Calu3 (cell line): ENCODE data around the gene SLTM. TPM values are rescaled to one million over a fixed set of nuclear protein-coding genes. Genes with fewer than 3 reads are reported as not detected.

ENCODE experiments used
- BruUV-seq: library from RNA; stranded (reverse); fragments of 400-500 nt; replicated peaks from 2 replicates; lab custom pipeline; 2021; lab: Mats Ljungman, UMichigan
- CTCF ChIA-PET: fragments of 300-600 bp; sonication (Branson Sonifier 250); formaldehyde crosslinking; loops from one replicate; lab custom pipeline; 2022; ENCODE audit warnings: antibody characterized with exemption; lab: Charles Lee
- DNase-seq: peaks from one replicate; pipeline ENCODE4 v3.0.0; 2022
- H3K27ac Mint-ChIP-seq: one replicate; pipeline ENCODE4 v1.8.0; 2022; ENCODE audit warnings: mixed read lengths; ENCODE audit not compliant: unreplicated experiment
- H3K27me3 Mint-ChIP-seq: one replicate; pipeline ENCODE4 v1.8.0; 2022; ENCODE audit warnings: mixed read lengths; ENCODE audit not compliant: unreplicated experiment
- H3K36me3 Mint-ChIP-seq: one replicate; pipeline ENCODE4 v1.8.0; 2022; ENCODE audit warnings: mild to moderate bottlenecking, moderate library complexity, mixed read lengths; ENCODE audit not compliant: insufficient read depth, unreplicated experiment
- H3K4me1 Mint-ChIP-seq: one replicate; pipeline ENCODE4 v1.8.0; 2022; ENCODE audit warnings: mild to moderate bottlenecking, low read depth, mixed read lengths; ENCODE audit not compliant: unreplicated experiment
- H3K4me3 Mint-ChIP-seq: one replicate; pipeline ENCODE4 v1.8.0; 2022; ENCODE audit warnings: mild to moderate bottlenecking, low read depth, moderate library complexity, mixed read lengths; ENCODE audit not compliant: unreplicated experiment
- H3K9me3 Mint-ChIP-seq: one replicate; pipeline ENCODE4 v1.8.0; 2022; ENCODE audit warnings: low read depth, mixed read lengths; ENCODE audit not compliant: unreplicated experiment
- CTCF ChIP-seq: fragments of 200-600 bp; IDR thresholded peaks from one replicate; pipeline ENCODE4 v1.8.0; 2022; ENCODE audit warnings: antibody characterized with exemption; ENCODE audit not compliant: unreplicated experiment
- intact Hi-C: fragments of 100-400 bp; cut with micrococcal nuclease; formaldehyde crosslinking; loops from one replicate; pipeline ENCODE4 v1.10.0; 2022; ENCODE audit not compliant: unreplicated experiment
- total RNA-seq: library from RNA; stranded (reverse); gene quantifications from 2 replicates; pipeline ENCODE4 v1.2.3, GENCODE V29; 2022

SLTM gene
- total RNA-seq, 1 experiment from 2014 or later: 135 TPM

- Mint-ChIP-seq H3K27ac (no peak overlapping the region), H3K27me3 (no peaks in the 10 kb centered on the region), H3K4me3 (no peak overlapping the region), H3K4me1 (peaks cover 7% of the 10 kb centered on the region), H3K9me3 (no peaks in the 10 kb centered on the region), H3K36me3 (peaks cover 72% of the 10 kb centered on the region)
- CTCF ChIA-PET: no interaction called here
- TF ChIP-seq CTCF: no peak
- no TSS peak for BruUV-seq
- DNase-seq: no peak
- intact Hi-C loops: no loop called here
These were observed 23.9 kb downstream of the SLTM start for GRCh38 chr15:58909616-58910015.

GRCh38 chr15:58908550-58909309 is 24.7 kb downstream of the SLTM start:
- DNase-seq: no peak
- Mint-ChIP-seq H3K4me1 (no peaks in the 10 kb centered on the region), H3K27ac (no peak overlapping the region), H3K27me3 (no peaks in the 10 kb centered on the region), H3K9me3 (no peaks in the 10 kb centered on the region), H3K4me3 (no peak overlapping the region), H3K36me3 (peaks cover 72% of the 10 kb centered on the region)
- BruUV-seq: no TSS peak
- no peak for TF ChIP-seq CTCF
- intact Hi-C loops: no loop called here
- CTCF ChIA-PET: no interaction called here

- BruUV-seq: no TSS peak
- no peak for TF ChIP-seq CTCF
- no peak overlapping the region for H3K27ac Mint-ChIP-seq
- intact Hi-C loops: no loop called here
- H3K9me3 Mint-ChIP-seq: no peaks in the 10 kb centered on the region
- H3K4me3 Mint-ChIP-seq: no peak overlapping the region
- H3K27me3 Mint-ChIP-seq: no peaks in the 10 kb centered on the region
- peaks cover 45% of the 10 kb centered on the region for H3K36me3 Mint-ChIP-seq
- no peak for DNase-seq
- CTCF ChIA-PET: no interaction called here
- H3K4me1 Mint-ChIP-seq: peaks cover 14% of the 10 kb centered on the region
These were observed 32.8 kb downstream of the SLTM start for GRCh38 chr15:58900631-58901030.

DNA sequence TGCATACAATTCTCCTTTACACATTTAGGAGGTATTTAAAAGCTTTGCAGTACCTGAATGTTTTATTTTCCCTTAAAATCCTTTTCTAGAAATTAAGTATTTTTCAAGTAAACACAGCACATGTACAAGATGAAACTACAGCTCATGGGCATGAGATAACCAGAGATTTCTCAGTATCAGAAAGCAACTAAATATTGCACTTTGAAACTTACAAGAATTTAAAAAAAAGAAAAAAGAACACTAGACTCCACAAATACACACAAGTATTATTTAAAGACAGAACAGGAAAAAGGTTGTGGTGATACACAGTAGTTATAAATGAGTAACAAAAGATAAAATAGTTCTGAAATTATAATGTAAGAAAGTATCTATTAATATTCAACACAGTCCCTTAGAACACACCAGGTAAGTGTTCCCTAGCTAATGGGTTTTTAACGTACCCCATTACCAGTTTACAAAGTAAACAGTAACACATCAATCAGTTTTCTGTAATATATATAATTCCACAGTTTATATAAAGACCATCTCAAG is 35.3 kb downstream of the SLTM start:
- no TSS peak for BruUV-seq

More for the DNA sequence above, 35.3 kb downstream of the SLTM start:
- H3K4me1 Mint-ChIP-seq: peaks cover 14% of the 10 kb centered on the region
- no peak overlapping the region for H3K27ac Mint-ChIP-seq
- no peak for TF ChIP-seq CTCF
- H3K9me3 Mint-ChIP-seq: no peaks in the 10 kb centered on the region
- no peak for DNase-seq
- intact Hi-C loops: no loop called here
- no peaks in the 10 kb centered on the region for H3K27me3 Mint-ChIP-seq
- no peak overlapping the region for H3K4me3 Mint-ChIP-seq
- H3K36me3 Mint-ChIP-seq: peaks cover 53% of the 10 kb centered on the region
- CTCF ChIA-PET: no interaction called here
